K562 (cell line): ENCODE results near the gene TBP. TPM values are rescaled to one million over a fixed set of nuclear protein-coding genes. Genes with fewer than 3 reads are reported as not detected.

ENCODE experiments used
- ATAC-seq: fragments of 200-7000 bp; cut with Tn5 transposase; 3 replicates; pipeline ENCODE4 v1.9.1; 2020; ENCODE audit warnings: moderate library complexity
- BruUV-seq: library from RNA; stranded (reverse); fragments of 400-500 nt; replicated peaks from 2 replicates; lab custom pipeline; 2021; lab: Mats Ljungman, UMichigan
- CTCF ChIA-PET: fragments of 300-600 bp; formaldehyde crosslinking; extraction: SDS; loops from one replicate; lab custom pipeline; 2021; ENCODE audit warnings: low intra/inter-chr PET ratio; lab: Yijun Ruan, JAX
- POLR2A ChIA-PET: fragments of 300-600, 350-650 bp; sonication (Branson Sonifier 250); formaldehyde crosslinking; extraction: SDS; loops from one replicate; lab custom pipeline; 2021; ENCODE audit warnings: antibody characterized with exemption, inconsistent platforms; lab: Yijun Ruan, JAX
- DNase-seq, 4 experiments: peaks; one replicate each; pipeline versions ENCODE4 v3.0.0 to v3.0.0-alpha.2; 2011 to 2018; ENCODE audit warnings: low spot score in 3 of 4, mixed read lengths in 3 of 4; ENCODE audit errors: extremely low read depth in 1 of 4
- FAIRE-seq: peaks from 2 replicates; lab custom pipeline; 2011; peaks lifted over from hg19 to GRCh38; lab: Jason Lieb, UNC
- H2AFZ ChIP-seq: 2 replicates; pipeline ENCODE4 v1.6.0; 2011; ENCODE audit warnings: low read depth, low read length, control low read depth, inconsistent platforms
- H3K27ac ChIP-seq: fragments of 200-600 bp; 3 replicates; pipeline ENCODE4 v1.8.0; 2011; ENCODE audit warnings: low read depth, mild to moderate bottlenecking, control low read depth, inconsistent platforms, low read length, moderate library complexity, mixed read lengths; ENCODE audit errors: extremely low read depth
- H3K27me3 ChIP-seq, 2 experiments: fragments of 300-600 bp in 1 of 2; 2 replicates in 1 of 2; 3 replicates in 1 of 2; pipeline versions ENCODE4 v1.6.0 to v1.8.0; 2011; ENCODE audit warnings: inconsistent platforms in 2 of 2, low read length in 2 of 2, mild to moderate bottlenecking in 1 of 2, mixed read lengths in 1 of 2, moderate library complexity in 1 of 2; ENCODE audit not compliant: control insufficient read depth in 2 of 2, insufficient read depth in 2 of 2
- H3K36me3 ChIP-seq: fragments of 300-600 bp; 3 replicates; pipeline ENCODE4 v1.8.0; 2011; ENCODE audit warnings: mild to moderate bottlenecking, low read length, inconsistent platforms; ENCODE audit not compliant: control insufficient read depth, insufficient read depth
- H3K4me1 ChIP-seq, 2 experiments: fragments of 200-600 bp in 1 of 2; replicated peaks in 1 of 2; 2 replicates in 1 of 2; 3 replicates in 1 of 2; pipeline versions ENCODE4 v1.5.1 to v1.8.0; 2011; ENCODE audit warnings: inconsistent platforms in 2 of 2, low read length in 2 of 2, mild to moderate bottlenecking in 1 of 2, mixed read lengths in 1 of 2, moderate library complexity in 1 of 2; ENCODE audit not compliant: control insufficient read depth in 2 of 2, insufficient read depth in 2 of 2
- H3K4me2 ChIP-seq: 2 replicates; pipeline ENCODE4 v1.6.1; 2011; ENCODE audit warnings: low read length, control low read depth, inconsistent platforms, mixed read lengths; ENCODE audit not compliant: insufficient read depth
- H3K4me3 ChIP-seq: fragments of 200-600 bp; sonication (generic), shearing (Covaris generic); 2 replicates; pipeline ENCODE4 v1.5.1; 2016; ENCODE audit warnings: control low read depth, inconsistent platforms
- H3K79me2 ChIP-seq: fragments of 200-600 bp; 3 replicates; pipeline ENCODE4 v1.8.0; 2011; ENCODE audit warnings: low read length, inconsistent platforms; ENCODE audit not compliant: control insufficient read depth, insufficient read depth
- H3K9ac ChIP-seq, 2 experiments: 2 replicates each; pipeline versions ENCODE4 v1.6.0 to v1.6.1; 2011; ENCODE audit warnings: low read depth in 2 of 2, low read length in 2 of 2, control low read depth in 1 of 2, inconsistent platforms in 1 of 2, mild to moderate bottlenecking in 1 of 2, mixed read lengths in 1 of 2; ENCODE audit not compliant: insufficient read depth in 1 of 2
- H3K9me1 ChIP-seq: one replicate; pipeline ENCODE4 v1.6.0; 2011; ENCODE audit warnings: inconsistent platforms, mild to moderate bottlenecking, low read length, moderate library complexity; ENCODE audit not compliant: control insufficient read depth, insufficient read depth
- H3K9me3 ChIP-seq: replicated peaks from 2 replicates; pipeline ENCODE4 v1.5.1; 2011; ENCODE audit warnings: low read depth, low read length, inconsistent platforms; ENCODE audit not compliant: control insufficient read depth, insufficient read depth
- H4K20me1 ChIP-seq: replicated peaks from 2 replicates; pipeline ENCODE4 v1.6.1; 2011; ENCODE audit warnings: low read length, inconsistent platforms, mixed read lengths; ENCODE audit not compliant: control insufficient read depth, insufficient read depth
- ATF7 ChIP-seq: fragments of 450-650 bp; IDR thresholded peaks from 2 replicates; pipeline ENCODE4 v1.7.1; 2014; ENCODE audit warnings: mild to moderate bottlenecking, moderate library complexity
- CHD2 ChIP-seq: IDR thresholded peaks from 2 replicates; pipeline ENCODE4 v1.6.1; 2011; ENCODE audit warnings: low read depth, low read length
- L3MBTL2 ChIP-seq: fragments of 450-650 bp; IDR thresholded peaks from 2 replicates; pipeline ENCODE4 v1.6.1; 2016; ENCODE audit warnings: mild to moderate bottlenecking, moderate library complexity
- MCM3 ChIP-seq: fragments of 450-650 bp; IDR thresholded peaks from 2 replicates; pipeline ENCODE4 v1.6.1; 2016
- SP2 ChIP-seq: IDR thresholded peaks from 2 replicates; pipeline ENCODE4 v1.6.1; 2011; ENCODE audit warnings: mild to moderate bottlenecking, low read depth, low read length, moderate library complexity; ENCODE audit not compliant: poor library complexity, severe bottlenecking; ENCODE audit errors: extremely low read depth
- TCFL5 ChIP-seq: fragments of 250-450 bp; sonication (Bioruptor Pico); conservative IDR thresholded peaks from 2 replicates; pipeline ENCODE4 v1.6.1; 2021; ENCODE audit warnings: mild to moderate bottlenecking, moderate library complexity, matching md5 sums
- ZKSCAN8 ChIP-seq: fragments of 200-800 bp; sonication (Bioruptor generic); IDR thresholded peaks from 2 replicates; pipeline ENCODE4 v1.6.1; 2016; ENCODE audit warnings: missing genetic modification characterization, missing compliant biosample characterization
- ZNF174 ChIP-seq: fragments of 250-450 bp; sonication (Bioruptor Pico); IDR thresholded peaks from 2 replicates; pipeline ENCODE4 v1.4.0; 2020; ENCODE audit warnings: mild to moderate bottlenecking
- ZNF740 ChIP-seq, 3 experiments: fragments of 200-800 bp in 1 of 3; sonication (Bioruptor generic) in 1 of 3; sonication (generic) in 1 of 3; formaldehyde crosslinking in 1 of 3; IDR thresholded peaks; 2 replicates each; pipeline versions ENCODE4 v1.6.1 to v1.8.0; 2016 to 2022; ENCODE audit warnings: mild to moderate bottlenecking in 2 of 3, missing compliant biosample characterization in 2 of 3, missing genetic modification characterization in 2 of 3, missing genetic modification reagents in 1 of 3
- WGBS: fragments of 100-300 bp; shearing (Covaris generic); methylation state at CpG from one replicate; pipeline ENCODE4 v1.1.6; 2016; ENCODE audit warnings: low coverage, mixed read lengths; ENCODE audit not compliant: insufficient coverage; ENCODE audit errors: missing lambda C conversion rate; 5-methylcytosine and 5-hydroxymethylcytosine counted together
- in situ Hi-C: fragments of 300-500 bp; cut with MboI; formaldehyde crosslinking; loops from 4 replicates; pipeline ENCODE4 v1.15.0; 2018; ENCODE audit warnings: inconsistent platforms, mixed read lengths
- intact Hi-C: fragments of 100-400 bp; cut with micrococcal nuclease; formaldehyde crosslinking; loops from 2 replicates; pipeline ENCODE4 v1.14.2; 2022
- polyA plus RNA-seq, 8 experiments: library from polyadenylated mRNA; depleted of rRNA in 4 of 8; stranded (reverse) in 5 of 8; unstranded in 3 of 8; fragments of >200 nt; fragmentation: Nextera tagmentation in 2 of 8; fragmentation: Illumina TruSeq in 1 of 8; extraction: Ambion mirVana in 2 of 8; extraction: Trizol in 1 of 8; gene quantifications; 2 replicates each; pipeline versions ENCODE4 v1.2.1 to v1.2.3, GENCODE V29; 2011 to 2014; ENCODE audit warnings: inconsistent platforms in 1 of 8, missing spikeins in 1 of 8
- total RNA-seq, 7 experiments: library from RNA; depleted of rRNA in 6 of 7; stranded (reverse); fragments of >200 nt in 6 of 7; fragmentation: Illumina TruSeq in 2 of 7; extraction: Trizol in 2 of 7; gene quantifications; 2 replicates each; pipeline versions ENCODE4 v1.2.1 to v1.2.3, GENCODE V29; 2011 to 2021; ENCODE audit warnings: low replicate concordance in 1 of 7
- TF ChIP-seq, protein P1 (sequence below): sonication (generic); formaldehyde crosslinking; IDR thresholded peaks from 2 replicates; pipeline ENCODE4 v1.8.0; 2022; ENCODE audit warnings: missing genetic modification reagents, mild to moderate bottlenecking, moderate library complexity, borderline replicate concordance
- TF ChIP-seq, protein P2 (sequence below): conservative IDR thresholded peaks from 2 replicates; pipeline ENCODE4 v1.6.1; 2011; ENCODE audit warnings: low read depth, mild to moderate bottlenecking, low read length; ENCODE audit not compliant: control insufficient read depth
- TF ChIP-seq, protein P3 (sequence below): sonication (generic); formaldehyde crosslinking; IDR thresholded peaks from 2 replicates; pipeline ENCODE4 v1.4.0; 2020; ENCODE audit warnings: mild to moderate bottlenecking, missing genetic modification reagents

TBP gene
- total and polyA plus RNA-seq, 9 of the 15 experiments (the other 6 are each of a cell fraction or from before 2014, with no cell fraction given): 28.5 to 86.1 (median 39.5) TPM

DNA sequence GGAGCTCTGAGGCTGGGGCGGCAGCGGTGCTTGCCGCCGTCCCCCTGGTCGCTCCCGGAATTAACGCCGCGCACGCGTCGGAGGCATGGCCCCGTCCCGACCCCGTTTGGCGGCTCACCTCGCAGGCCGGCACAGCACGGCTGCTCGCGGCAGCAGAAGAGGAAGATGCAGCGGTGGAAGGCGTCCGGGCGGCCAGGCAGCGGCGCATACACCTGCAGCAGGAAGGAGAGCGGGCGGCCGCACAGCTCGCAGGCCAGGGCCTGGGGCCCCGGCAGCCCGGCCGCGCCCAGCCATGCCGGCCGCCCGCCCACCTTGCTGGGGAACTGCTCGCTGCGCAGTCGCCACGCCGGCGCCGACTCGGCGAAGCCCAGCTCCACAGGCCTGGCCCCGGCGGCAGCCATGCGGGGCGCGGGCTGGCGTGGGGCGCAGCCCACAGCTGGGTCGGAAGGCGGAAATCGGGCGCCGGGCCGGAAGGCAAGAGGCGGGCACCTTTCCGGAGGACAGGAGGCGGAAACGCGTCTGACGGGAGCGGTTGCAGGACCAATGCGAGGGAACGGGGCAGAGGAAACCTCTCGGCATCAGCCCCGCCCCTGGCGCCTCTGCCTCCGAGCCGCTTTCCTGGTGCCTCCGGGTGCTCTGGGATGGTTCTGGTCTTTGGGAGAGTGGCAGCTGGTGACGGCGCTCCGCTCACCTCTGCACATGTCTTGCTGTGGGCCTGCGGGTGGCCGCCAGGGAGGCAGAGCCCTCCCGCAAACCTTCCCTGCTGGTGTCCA is 30.2 kb downstream of the TBP start, which contains the start of gene PDCD2 (continued):
- TF ChIP-seq L3MBTL2 (peak; percentile 63; the same call in 1 of the 2 replicates), SP2 (peak; percentile 19), ATF7 (peak; percentile 79; the same call in 1 of the 2 replicates)
- TF ChIP-seq, protein P1, sequence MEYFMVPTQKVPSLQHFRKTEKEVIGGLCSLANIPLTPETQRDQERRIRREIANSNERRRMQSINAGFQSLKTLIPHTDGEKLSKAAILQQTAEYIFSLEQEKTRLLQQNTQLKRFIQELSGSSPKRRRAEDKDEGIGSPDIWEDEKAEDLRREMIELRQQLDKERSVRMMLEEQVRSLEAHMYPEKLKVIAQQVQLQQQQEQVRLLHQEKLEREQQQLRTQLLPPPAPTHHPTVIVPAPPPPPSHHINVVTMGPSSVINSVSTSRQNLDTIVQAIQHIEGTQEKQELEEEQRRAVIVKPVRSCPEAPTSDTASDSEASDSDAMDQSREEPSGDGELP (CRISPR knock-in tag): peak; percentile 97
- TF ChIP-seq, protein P2, sequence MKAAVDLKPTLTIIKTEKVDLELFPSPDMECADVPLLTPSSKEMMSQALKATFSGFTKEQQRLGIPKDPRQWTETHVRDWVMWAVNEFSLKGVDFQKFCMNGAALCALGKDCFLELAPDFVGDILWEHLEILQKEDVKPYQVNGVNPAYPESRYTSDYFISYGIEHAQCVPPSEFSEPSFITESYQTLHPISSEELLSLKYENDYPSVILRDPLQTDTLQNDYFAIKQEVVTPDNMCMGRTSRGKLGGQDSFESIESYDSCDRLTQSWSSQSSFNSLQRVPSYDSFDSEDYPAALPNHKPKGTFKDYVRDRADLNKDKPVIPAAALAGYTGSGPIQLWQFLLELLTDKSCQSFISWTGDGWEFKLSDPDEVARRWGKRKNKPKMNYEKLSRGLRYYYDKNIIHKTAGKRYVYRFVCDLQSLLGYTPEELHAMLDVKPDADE: peak; percentile 97

- peak; percentile 64 for ATAC-seq
- TSS peak; percentile 87 for BruUV-seq
- TF ChIP-seq ZNF174: no peak
- TF ChIP-seq MCM3: no peak
- TF ChIP-seq ZKSCAN8: no peak
- TF ChIP-seq TCFL5 (CRISPR knock-in tag): no peak
- peak; percentile 23; the same call in 1 of the 2 replicates for TF ChIP-seq ZNF740 (CRISPR knock-in tag; IDR thresholded peaks at IDR 0.05)
- TF ChIP-seq ZNF740 (tag; IDR thresholded peaks at IDR 0.05): no peak
- TF ChIP-seq CHD2: no peak
- TF ChIP-seq, protein P3, sequence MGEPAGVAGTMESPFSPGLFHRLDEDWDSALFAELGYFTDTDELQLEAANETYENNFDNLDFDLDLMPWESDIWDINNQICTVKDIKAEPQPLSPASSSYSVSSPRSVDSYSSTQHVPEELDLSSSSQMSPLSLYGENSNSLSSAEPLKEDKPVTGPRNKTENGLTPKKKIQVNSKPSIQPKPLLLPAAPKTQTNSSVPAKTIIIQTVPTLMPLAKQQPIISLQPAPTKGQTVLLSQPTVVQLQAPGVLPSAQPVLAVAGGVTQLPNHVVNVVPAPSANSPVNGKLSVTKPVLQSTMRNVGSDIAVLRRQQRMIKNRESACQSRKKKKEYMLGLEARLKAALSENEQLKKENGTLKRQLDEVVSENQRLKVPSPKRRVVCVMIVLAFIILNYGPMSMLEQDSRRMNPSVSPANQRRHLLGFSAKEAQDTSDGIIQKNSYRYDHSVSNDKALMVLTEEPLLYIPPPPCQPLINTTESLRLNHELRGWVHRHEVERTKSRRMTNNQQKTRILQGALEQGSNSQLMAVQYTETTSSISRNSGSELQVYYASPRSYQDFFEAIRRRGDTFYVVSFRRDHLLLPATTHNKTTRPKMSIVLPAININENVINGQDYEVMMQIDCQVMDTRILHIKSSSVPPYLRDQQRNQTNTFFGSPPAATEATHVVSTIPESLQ (CRISPR knock-in tag): no peak
These were observed 30.9 kb downstream of the TBP start for GRCh38 chr6:170584954-170585498.

More at GRCh38 chr6:170584954-170585498, 30.9 kb downstream of the TBP start:
- Histone ChIP-seq H3K36me3 (peaks cover 37% of the 10 kb centered on the region), H3K4me1 (peaks cover 10 to 15% of the 10 kb centered on the region in 2 experiments; a peak in 4 of 5 replicates), H3K79me2 (peaks cover 54% of the 10 kb centered on the region), H3K9ac (peak overlapping the region; percentile 86 to 99), H3K9me3 (0 out of 2 replicates have a peak, but pooled peaks cover 4% of the 10 kb centered on the region), H3K27me3 (no peaks in the 10 kb centered on the region), H3K4me3 (peak overlapping the region; percentile 96), H3K27ac (peak overlapping the region; percentile 89), H2AFZ (peak overlapping the region; percentile 91), H3K4me2 (peak overlapping the region; percentile 96), H3K9me1 (no peaks in the 10 kb centered on the region), H4K20me1 (no peaks in the 10 kb centered on the region)
- DNase-seq (no peak), FAIRE-seq (peak; percentile 15)
- in situ Hi-C loops (no loop called here), intact Hi-C loops (loop anchor here (2.0 kb wide), 1 partner anchor 30 kb away; the partner anchor contains the start of gene TBP)
- POLR2A ChIA-PET: interaction anchor here (1.6 to 2.0 kb wide), 5 partner anchors 10 to 33 kb away, joined by 4 to 19 read pairs (median 8); partner anchors contain the start of gene TBP
- 1% methylated on average over 6 of the region's 6 CpGs for WGBS
- CTCF ChIA-PET: no interaction called here
